Prostate gland (tissue), 2 donors: ENCODE data around the gene AMIGO1. TPM values are rescaled to one million over a fixed set of nuclear protein-coding genes. Genes with fewer than 3 reads are reported as not detected.

Source experiments
- DNase-seq: peaks from one replicate; pipeline ENCODE4 v3.0.0-alpha.2; 2019; ENCODE audit warnings: low spot score
- H3K27ac ChIP-seq, 2 donors: fragments of 200-600 bp; sonication (generic); 2 replicates each; pipeline ENCODE4 v1.5.1; 2017 to 2019
- H3K27me3 ChIP-seq: fragments of 200-600 bp; sonication (generic); replicated peaks from 2 replicates; pipeline ENCODE4 v1.5.1; 2019; ENCODE audit not compliant: insufficient read depth
- H3K36me3 ChIP-seq, 2 donors: fragments of 200-600 bp; sonication (generic); 1 replicate in 1 of 2; 2 replicates in 1 of 2; pipeline versions ENCODE4 v1.5.1 to v1.8.1; 2017 to 2019
- H3K4me1 ChIP-seq: fragments of 200-600 bp; sonication (generic); replicated peaks from 2 replicates; pipeline ENCODE4 v1.5.1; 2019
- H3K4me3 ChIP-seq, 2 donors: fragments of 200-600 bp; sonication (generic); 2 replicates each; pipeline ENCODE4 v1.5.1; 2017 to 2019
- H3K9me3 ChIP-seq: fragments of 200-600 bp; sonication (generic); 2 replicates; pipeline ENCODE4 v1.5.1; 2017
- POLR2A ChIP-seq: fragments of 450-650 bp; IDR thresholded peaks from one replicate; pipeline ENCODE4 v1.6.1; 2016; ENCODE audit warnings: antibody characterized with exemption, mild to moderate bottlenecking
- POLR2AphosphoS5 ChIP-seq: sonication (generic); formaldehyde crosslinking; IDR thresholded peaks from one replicate; pipeline ENCODE4 v1.6.1; 2017; ENCODE audit warnings: antibody characterized with exemption
- WGBS: methylation state at CpG from one replicate; pipeline ENCODE4 v1.1.5; 2018; 5-methylcytosine and 5-hydroxymethylcytosine counted together
- intact Hi-C: fragments of 100-400 bp; cut with DNase I; formaldehyde crosslinking; loops from one replicate; pipeline ENCODE4 v1.14.2; 2022
- total RNA-seq, 2 donors: library from RNA; depleted of rRNA; stranded (reverse); fragments of >200 nt; gene quantifications; one replicate each; pipeline ENCODE4 v1.1.0, GENCODE V29; 2016
- TF ChIP-seq, protein P1 (sequence below), 4 experiments: fragments of 200-600 bp in 2 of 4; fragments of 450-650 bp in 2 of 4; sonication (generic) in 2 of 4; IDR thresholded peaks; 1 replicate in 3 of 4; 2 replicates in 1 of 4; pipeline ENCODE4 v1.5.1; 2016 to 2019; ENCODE audit warnings: antibody characterized with exemption in 4 of 4, mild to moderate bottlenecking in 2 of 4, moderate library complexity in 2 of 4

AMIGO1 gene, protein sequence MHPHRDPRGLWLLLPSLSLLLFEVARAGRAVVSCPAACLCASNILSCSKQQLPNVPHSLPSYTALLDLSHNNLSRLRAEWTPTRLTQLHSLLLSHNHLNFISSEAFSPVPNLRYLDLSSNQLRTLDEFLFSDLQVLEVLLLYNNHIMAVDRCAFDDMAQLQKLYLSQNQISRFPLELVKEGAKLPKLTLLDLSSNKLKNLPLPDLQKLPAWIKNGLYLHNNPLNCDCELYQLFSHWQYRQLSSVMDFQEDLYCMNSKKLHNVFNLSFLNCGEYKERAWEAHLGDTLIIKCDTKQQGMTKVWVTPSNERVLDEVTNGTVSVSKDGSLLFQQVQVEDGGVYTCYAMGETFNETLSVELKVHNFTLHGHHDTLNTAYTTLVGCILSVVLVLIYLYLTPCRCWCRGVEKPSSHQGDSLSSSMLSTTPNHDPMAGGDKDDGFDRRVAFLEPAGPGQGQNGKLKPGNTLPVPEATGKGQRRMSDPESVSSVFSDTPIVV
- 10 to 100 TPM in 1 of 2 donors, 1 to 10 TPM in 1; 9.5 to 13.2 TPM for total RNA-seq

DNA sequence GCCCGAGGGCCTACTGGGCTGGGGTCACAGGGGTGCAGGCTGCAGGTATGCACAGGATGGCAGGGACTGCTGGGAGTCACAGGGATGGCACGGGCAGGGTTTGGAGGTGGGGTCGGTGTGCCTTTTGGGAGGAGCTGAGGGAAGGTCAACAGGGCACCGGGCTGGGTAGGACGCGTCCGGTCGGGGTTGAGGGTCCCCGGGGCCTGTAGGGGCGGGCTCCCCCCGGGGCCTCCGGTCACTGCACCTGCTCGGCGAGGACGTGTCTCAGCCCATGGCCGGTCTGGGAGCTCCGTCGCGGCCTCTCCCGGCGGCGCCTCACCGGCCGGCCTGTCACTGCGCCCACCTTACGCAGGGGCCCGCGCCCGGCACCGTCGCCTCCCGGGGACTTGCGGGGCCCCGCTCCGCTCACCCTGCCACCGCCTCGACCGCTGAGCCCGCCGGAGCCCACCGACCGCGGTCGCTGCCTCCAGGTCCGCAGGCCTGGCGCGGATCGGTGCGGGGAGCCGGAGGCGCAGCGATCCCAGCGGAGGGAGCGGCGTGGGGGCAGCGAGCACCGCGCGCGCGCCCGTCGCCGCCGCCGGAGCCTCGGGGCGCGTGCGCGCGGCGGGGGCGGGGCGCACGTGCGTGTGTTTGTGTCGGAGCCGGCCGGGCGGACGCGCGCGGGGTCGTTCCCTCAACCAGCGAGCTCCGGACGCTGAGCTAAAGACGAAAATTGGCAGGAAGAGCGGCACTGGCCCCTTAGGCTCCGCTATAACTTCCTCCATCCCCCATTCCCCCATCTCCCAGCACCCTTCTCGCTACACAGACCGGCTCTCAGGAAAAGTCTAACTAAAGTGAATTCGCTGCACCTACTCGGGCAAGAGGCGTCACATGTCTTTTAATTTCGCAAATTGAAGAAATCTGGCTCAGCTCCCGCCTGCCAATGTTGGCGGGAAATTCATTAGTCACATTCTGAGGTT is at the start of gene AMIGO1:
Gene AMIGO1 (minus strand): TSS at position 552 of the 959 bp plus-strand sequence. CDS start 815 bp downstream, outside the sequence.
- intact Hi-C loops = no loop called here
- Histone ChIP-seq H3K36me3 (no peaks in the 10 kb centered on the region), H3K27ac (peak within 1 kb of the TSS; percentile 50 to 51), H3K4me1 (no peaks in the 10 kb centered on the region), H3K9me3 (no peaks in the 10 kb centered on the region), H3K4me3 (peak within 1 kb of the TSS; percentile 73), H3K27me3 (no peaks in the 10 kb centered on the region)
- DNase-seq = peak; percentile 47
- WGBS = 1% methylated on average over 54 of the region's 100 CpGs
- TF ChIP-seq, protein P1, sequence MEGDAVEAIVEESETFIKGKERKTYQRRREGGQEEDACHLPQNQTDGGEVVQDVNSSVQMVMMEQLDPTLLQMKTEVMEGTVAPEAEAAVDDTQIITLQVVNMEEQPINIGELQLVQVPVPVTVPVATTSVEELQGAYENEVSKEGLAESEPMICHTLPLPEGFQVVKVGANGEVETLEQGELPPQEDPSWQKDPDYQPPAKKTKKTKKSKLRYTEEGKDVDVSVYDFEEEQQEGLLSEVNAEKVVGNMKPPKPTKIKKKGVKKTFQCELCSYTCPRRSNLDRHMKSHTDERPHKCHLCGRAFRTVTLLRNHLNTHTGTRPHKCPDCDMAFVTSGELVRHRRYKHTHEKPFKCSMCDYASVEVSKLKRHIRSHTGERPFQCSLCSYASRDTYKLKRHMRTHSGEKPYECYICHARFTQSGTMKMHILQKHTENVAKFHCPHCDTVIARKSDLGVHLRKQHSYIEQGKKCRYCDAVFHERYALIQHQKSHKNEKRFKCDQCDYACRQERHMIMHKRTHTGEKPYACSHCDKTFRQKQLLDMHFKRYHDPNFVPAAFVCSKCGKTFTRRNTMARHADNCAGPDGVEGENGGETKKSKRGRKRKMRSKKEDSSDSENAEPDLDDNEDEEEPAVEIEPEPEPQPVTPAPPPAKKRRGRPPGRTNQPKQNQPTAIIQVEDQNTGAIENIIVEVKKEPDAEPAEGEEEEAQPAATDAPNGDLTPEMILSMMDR (IDR thresholded peaks at IDR 0.05) = peak in 1 of 4 experiments; percentile 4
- TF ChIP-seq POLR2AphosphoS5 = no peak
- TF ChIP-seq POLR2A = no peak

DNA sequence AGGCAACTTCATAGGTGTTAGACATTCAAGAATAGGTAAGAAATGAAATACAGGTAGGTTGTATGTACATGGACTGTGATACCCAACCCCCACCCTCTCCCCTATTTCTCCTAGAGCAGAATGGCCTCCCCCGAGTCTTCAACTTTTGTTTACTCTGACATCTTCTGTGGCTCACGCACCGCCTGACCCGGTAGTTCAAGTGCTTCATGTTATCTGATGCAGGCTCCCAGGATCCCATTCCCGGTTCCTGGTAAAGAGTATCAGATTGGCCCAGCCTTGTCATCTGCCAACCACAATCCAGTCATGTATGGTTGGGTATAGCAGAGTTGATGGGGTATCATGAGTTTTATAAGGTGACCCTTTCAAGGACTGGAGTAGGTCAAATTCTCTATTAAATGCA is 48.0 kb upstream of the AMIGO1 start:
- TF ChIP-seq POLR2A = no peak
- TF ChIP-seq, protein P1 (IDR thresholded peaks at IDR 0.05) = no peak
- no peak for TF ChIP-seq POLR2AphosphoS5
- Histone ChIP-seq H3K27ac (no peak overlapping the region), H3K4me3 (no peak overlapping the region), H3K4me1 (no peaks in the 10 kb centered on the region), H3K36me3 (no peaks in the 10 kb centered on the region), H3K9me3 (no peaks in the 10 kb centered on the region), H3K27me3 (no peaks in the 10 kb centered on the region)
- 92% methylated on average over 5 of the region's 5 CpGs for whole genome bisulfite sequencing
- intact Hi-C loops = no loop called here
- DNase-seq = no peak

DNA sequence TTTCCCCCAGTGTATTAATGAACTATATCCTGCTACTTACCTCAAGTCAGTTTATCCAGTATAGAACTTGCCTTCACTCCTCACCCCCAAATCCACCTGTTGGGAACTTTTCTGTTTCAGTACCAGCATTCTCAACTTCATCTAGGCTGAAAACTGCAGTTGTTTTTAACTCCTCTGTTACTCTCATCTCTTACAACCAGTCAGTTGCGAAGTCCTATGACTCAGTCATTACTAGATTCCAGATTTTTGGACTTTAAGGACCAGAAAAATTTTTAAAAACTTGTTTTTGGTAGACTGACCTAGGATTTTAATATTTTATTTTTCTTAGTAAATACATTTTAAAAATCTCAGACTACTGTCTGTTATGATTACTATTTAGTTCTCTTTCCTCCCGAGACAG is 47.0 kb upstream of the AMIGO1 start:
- 100% methylated on average over 2 of the region's 2 CpGs for WGBS
- no peak overlapping the region for H3K27ac ChIP-seq
- no peak overlapping the region for H3K4me3 ChIP-seq
- DNase-seq = no peak
- H3K36me3 ChIP-seq = no peaks in the 10 kb centered on the region
- no peaks in the 10 kb centered on the region for H3K9me3 ChIP-seq
- TF ChIP-seq POLR2A (no peak), POLR2AphosphoS5 (no peak)
- TF ChIP-seq, protein P1 (IDR thresholded peaks at IDR 0.05) = no peak
- intact Hi-C loops = no loop called here
- no peaks in the 10 kb centered on the region for H3K4me1 ChIP-seq
- no peaks in the 10 kb centered on the region for H3K27me3 ChIP-seq

DNA sequence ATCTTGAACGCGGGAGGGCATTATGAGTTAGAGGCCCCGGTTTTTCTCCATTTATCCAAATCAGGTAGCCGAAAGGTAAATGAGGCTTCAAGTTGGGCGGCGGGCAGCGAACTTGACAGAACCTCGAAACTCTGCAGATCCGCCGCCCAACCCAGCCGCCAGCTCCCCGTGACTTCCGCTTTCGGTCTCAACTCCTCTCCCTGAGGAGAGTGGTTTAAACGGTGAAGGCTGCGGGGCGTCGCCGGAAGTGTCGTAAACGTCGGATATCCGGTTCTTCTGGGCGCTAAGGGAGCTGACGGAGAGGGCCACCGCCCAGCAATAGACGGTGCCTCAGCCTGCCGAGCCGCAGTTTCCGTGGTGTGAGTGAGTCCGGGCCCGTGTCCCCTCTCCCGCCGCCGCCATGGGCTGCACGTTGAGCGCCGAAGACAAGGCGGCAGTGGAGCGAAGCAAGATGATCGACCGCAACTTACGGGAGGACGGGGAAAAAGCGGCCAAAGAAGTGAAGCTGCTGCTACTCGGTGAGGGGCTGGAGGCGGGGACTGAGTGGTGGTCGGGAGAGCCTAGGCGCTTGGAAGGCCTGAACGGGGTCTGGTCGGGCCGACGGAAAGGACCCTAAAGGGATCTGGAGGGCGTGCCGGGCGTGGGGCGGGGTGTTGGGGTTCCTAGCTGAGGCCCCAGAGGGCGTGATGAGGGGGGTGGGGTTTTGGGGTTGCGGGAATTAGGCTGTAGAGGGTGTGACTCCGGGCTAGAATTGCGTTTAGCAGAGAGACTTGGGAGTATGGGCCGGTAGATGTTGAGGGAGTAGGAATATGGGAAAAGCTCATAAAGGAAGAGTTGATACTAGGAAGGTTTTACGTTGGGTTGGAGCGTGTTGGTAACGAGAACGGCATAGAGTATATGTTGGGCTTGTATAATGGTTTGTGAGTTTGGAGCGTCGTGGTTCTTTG is 39.1 kb upstream of the AMIGO1 start, which contains the start of gene GNAI3:
Gene GNAI3 (plus strand): TSS at position 295 of the 947 bp plus-strand sequence. CDS start 106 bp downstream, at position 401.
- WGBS = under 1% methylated on average over 65 of the region's 68 CpGs

More for the DNA sequence above, 39.1 kb upstream of the AMIGO1 start, which contains the start of gene GNAI3:
- Histone ChIP-seq H3K27me3 (no peaks in the 10 kb centered on the region), H3K27ac (peak within 1 kb of the TSS; percentile 95 to 96), H3K36me3 (no peaks in the 10 kb centered on the region), H3K4me1 (no peaks in the 10 kb centered on the region), H3K4me3 (peak within 1 kb of the TSS; percentile 71 to 76), H3K9me3 (no peaks in the 10 kb centered on the region)
- TF ChIP-seq, protein P1 (IDR thresholded peaks at IDR 0.05) = peak in 1 of 4 experiments; percentile 11
- TF ChIP-seq POLR2A (peak; percentile 99), POLR2AphosphoS5 (peak; percentile 99)
- DNase-seq = peak; percentile 97
- intact Hi-C loops = loop anchor here (5.0 kb wide), 1 partner anchor 84 kb away; no protein-coding TSS in a partner anchor
